CD4-positive, alpha-beta T cell treated with Interleukin-15 for 4 hours (primary cell): Measurements from ENCODE around the gene ELMO1.
A peak's percentile ranks its signal among the peaks of the same experiment; 100 is the strongest.

Source experiments
- DNase-seq: peaks from one replicate; pipeline ENCODE4 v3.0.0-alpha.2; 2020; ENCODE audit warnings: low spot score

Gene ELMO1, protein sequence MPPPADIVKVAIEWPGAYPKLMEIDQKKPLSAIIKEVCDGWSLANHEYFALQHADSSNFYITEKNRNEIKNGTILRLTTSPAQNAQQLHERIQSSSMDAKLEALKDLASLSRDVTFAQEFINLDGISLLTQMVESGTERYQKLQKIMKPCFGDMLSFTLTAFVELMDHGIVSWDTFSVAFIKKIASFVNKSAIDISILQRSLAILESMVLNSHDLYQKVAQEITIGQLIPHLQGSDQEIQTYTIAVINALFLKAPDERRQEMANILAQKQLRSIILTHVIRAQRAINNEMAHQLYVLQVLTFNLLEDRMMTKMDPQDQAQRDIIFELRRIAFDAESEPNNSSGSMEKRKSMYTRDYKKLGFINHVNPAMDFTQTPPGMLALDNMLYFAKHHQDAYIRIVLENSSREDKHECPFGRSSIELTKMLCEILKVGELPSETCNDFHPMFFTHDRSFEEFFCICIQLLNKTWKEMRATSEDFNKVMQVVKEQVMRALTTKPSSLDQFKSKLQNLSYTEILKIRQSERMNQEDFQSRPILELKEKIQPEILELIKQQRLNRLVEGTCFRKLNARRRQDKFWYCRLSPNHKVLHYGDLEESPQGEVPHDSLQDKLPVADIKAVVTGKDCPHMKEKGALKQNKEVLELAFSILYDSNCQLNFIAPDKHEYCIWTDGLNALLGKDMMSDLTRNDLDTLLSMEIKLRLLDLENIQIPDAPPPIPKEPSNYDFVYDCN

GRCh38 chr7:37448636-37449361 is at the start of gene ELMO1:
ELMO1 (minus strand) TSS chr7:37448864; CDS start chr7:37342690, 106,174 bp downstream.
- DNase-seq: peak; percentile 78

DNA sequence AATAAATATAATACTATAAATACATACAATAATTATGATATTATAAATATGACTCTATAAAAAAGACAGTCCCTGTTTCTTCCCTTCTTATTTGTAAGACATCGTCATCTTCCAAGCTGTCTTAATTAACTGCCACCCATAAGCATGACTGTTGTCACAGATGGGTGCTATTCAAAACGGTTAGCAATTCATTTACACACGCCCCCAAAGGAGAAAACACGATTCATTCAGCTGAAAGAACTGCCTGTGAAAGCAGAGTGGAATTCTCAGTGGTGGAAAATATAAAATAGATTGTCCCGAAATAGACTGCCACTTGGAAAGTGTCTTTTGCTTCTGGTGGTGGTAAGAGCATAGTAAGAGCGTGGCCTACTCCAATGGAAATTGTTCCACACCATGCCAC is 48.9 kb upstream of the ELMO1 start:
- no peak for DNase-seq

DNA sequence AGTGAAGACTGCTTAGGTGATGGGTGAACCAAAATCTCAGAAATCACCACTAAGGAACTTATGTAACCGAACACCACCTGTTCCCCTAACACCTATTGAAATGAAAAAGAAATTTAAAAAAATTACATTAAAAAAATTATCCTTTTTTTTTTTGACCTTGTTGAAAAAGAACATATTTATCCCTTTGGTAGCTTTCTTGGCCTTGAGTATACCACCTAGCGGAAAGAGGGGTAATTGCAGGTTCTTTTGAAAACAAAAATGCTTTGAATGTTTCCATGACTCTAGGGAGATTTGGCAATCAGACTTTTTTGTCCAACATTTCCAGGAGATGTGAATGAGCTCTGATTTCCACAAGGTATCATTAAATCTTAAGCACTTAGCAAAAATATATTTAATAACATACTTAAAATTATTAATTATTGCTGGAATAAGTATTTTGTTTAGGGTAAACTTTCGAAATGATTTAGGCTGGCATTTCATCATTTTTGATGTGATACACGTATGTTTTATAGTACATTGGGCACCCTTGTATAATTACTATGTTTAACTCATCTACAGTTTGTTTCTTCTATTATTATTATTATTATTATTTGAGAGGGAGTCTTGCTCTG is 47.0 kb upstream of the ELMO1 start:
- peak; percentile 51 for DNase-seq

- no peak for DNase-seq
Observed at GRCh38 chr7:37494926-37495325, 46.3 kb upstream of the ELMO1 start.

DNA sequence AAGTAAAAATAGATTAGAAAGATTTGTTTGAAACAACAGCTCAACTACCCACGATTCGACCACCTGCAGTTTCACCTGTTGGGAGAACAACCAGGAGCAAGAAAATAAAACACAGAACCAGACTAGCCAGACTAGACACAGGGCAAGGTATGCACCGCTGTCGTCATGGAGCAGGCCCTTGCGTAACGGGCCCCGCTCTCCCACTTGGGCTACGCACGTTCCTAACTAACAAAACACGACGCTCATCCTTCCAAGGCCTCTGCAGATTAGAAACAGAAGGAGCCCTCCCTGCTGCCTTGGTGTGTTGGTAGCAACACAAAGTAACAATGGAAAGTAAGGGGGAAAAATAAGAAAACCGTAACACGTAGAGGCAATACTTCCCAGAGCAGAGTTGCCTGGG is 45.1 kb upstream of the ELMO1 start:
- DNase-seq: no peak

DNA sequence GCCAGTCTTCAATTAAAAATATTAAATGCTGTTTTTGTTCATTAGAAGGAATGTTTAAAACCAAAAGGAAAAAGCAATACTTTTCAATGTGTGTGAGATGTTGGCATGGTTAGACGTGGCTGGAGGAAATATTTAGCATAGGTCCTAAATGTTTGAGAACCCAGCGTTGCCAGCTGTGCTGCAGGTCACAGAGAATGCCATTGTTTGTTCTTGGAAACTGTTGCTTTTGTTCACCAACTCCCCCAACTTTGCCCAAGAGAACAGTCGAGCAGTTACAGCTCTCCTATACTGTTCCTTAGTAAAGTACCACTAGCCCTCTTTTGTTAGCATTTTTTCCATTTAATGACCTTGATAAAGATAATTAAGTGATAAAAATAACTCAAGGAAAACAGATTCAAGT is 44.5 kb upstream of the ELMO1 start:
- DNase-seq: no peak

GRCh38 chr7:37491919-37492694 is 43.4 kb upstream of the ELMO1 start:
- DNase-seq: no peak

GRCh38 chr7:37489703-37490102 is 41.0 kb upstream of the ELMO1 start:
- DNase-seq: no peak

GRCh38 chr7:37488163-37488764 is 39.6 kb upstream of the ELMO1 start:
- DNase-seq: no peak

GRCh38 chr7:37484426-37485073 is 35.9 kb upstream of the ELMO1 start:
- no peak for DNase-seq

GRCh38 chr7:37483627-37484026 is 35.0 kb upstream of the ELMO1 start:
- DNase-seq: no peak

DNA sequence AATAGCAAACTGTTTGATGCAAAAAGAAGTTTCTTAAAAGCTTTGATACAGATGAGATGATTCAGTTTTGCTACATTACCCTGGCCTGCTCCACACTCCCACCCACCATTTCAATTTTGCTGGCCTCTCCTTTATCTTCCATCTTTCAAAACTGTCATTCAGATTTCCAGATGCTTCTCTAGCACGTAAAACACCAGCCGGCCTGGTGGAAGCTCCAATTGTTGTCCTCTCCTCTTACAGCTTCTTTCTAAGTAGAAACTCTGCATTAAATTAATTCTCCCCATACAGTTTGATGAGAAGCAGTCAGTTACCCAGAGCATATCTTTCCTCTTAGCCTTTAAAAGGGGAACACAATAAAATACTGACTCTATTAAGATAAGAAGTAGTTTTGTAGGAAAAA is 34.3 kb upstream of the ELMO1 start:
- no peak for DNase-seq

- no peak for DNase-seq
Observed at GRCh38 chr7:37482505-37482904, 33.8 kb upstream of the ELMO1 start.

GRCh38 chr7:37481722-37482288 is 33.1 kb upstream of the ELMO1 start:
- DNase-seq: no peak

GRCh38 chr7:37481154-37481553 is 32.5 kb upstream of the ELMO1 start:
- no peak for DNase-seq

GRCh38 chr7:37480041-37481031 is 31.7 kb upstream of the ELMO1 start:
- DNase-seq: no peak

DNA sequence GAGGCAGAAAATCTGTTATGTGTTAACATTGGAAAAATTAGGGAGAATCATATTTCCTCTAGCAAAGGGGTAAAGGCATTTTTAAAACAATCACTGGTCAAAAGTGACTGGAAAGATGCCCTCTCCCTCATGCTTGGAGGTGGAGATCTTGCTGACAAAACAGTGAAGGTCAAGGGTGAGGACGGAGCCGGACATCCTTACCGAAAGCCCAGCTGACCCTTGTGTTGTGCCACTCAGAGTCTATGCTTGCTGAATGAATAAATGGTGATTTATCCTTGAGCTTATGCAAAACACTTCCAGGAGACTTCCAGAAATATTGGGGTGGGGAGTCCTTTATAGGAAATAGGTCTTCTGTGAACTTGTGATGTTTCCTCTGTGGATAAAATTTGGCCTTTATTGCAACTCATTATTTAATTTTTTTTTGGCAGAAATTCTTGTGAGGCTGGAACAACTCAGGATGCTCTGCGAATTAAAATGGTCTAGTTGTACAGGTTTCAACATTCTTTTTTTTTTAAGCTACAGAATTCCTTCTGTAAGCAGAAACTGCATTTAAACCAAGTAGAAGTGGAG is 28.3 kb upstream of the ELMO1 start:
- DNase-seq: no peak

DNA sequence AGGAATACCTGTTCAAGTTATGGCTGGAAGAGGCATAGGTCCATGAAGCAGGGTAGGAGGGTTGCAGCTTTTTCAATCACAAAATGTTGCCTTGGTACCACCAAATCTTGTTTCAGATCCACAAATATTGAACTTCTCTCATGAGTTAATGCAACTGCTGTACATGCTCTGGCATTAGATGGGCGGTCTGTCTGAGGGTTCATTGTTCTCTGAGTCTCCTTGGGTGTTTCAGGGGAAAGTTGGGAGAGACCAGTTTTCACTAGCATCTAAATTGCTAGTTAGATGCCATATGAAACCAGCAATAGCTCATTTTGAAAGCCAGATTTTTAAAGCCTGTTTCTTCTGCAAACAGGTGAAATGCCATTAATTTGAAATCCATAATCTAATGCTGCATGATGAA is 27.8 kb upstream of the ELMO1 start:
- DNase-seq: no peak

GRCh38 chr7:37475646-37476045 is 27.0 kb upstream of the ELMO1 start:
- no peak for DNase-seq
